ENCODE data around the gene NSFL1C.

The NSFL1C gene

DNA sequence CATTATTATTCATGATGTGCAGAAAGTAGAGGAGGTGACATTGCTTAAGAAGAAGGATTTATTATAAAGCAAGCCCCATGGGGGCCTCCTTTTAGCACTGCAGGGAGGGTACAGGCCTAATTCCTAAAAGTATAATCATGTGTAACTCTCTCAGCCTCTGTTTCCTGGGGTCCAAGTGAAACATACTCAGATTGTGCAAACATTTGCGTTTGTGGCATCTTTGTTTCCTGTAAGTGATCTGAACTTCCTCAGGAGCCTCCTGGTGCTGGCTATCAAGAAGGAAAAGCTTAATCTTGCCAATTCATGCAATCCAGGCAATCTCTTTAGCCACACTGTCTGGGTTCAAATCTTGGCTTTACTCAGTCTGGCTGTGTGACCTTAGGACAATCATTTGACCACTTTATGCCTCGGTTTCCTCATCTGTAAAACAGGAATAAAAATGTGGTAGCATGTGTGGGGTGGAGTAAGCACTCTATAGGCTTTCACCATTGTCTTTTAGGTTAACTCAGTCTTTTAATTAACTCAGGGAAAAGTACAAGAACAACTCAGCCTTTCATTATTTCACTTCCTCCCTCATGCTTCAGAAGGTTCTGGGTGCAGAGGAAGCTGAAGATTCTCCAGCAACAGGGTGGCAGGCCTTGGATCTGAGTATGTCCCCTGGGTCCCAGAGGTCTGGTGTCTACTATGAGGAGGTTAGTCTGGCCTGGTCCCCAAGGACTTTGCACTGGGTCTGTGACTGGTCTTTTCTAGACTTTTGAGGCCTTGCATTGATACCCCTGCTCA lies 25.4 kb upstream of the NSFL1C start:
- no peaks in the 10 kb centered on the region for H3K9me3 Mint-ChIP-seq
- H3K36me3 Mint-ChIP-seq = no peaks in the 10 kb centered on the region
- ATAC-seq = no peak
- no peak for DNase-seq (ENCODE audit: low spot score in 2 of 2)
- H3K4me1 Mint-ChIP-seq = no peaks in the 10 kb centered on the region
- no peak overlapping the region for H3K4me3 Mint-ChIP-seq
- no peak overlapping the region for H3K27ac Mint-ChIP-seq

DNA sequence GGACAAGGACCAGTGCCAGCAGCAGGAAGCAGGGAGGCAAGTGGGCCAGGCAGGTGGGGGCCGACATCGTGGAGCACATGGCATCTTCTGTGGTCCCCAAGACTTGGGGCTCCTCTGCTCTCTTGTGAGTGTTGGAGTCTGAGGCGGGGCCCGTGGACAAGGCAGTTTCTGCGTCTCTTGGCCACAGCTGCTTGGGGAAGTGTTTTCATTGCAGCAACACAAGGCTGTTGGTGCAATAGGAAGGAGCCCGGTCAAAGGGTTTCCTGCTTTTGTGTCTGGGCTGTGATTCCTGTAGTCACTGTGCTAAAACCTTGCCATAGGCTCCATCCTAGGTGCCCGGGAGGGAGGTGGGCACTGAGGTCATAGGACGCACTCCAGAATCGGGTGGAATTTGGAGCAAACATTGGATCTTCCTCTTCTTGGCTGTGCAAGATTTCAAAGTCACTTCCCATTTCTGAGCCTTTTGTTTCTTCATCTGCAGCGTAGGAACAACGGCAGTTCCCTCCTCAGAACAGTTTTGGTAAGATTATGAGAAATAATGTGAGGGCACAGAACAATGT lies 24.7 kb upstream of the NSFL1C start, which contains the start of gene SIRPB2:
Gene SIRPB2 (minus strand): TSS at position 140 of the 560 bp plus-strand sequence. CDS start 61 bp downstream, at position 79.
- Mint-ChIP-seq H3K36me3 (no peaks in the 10 kb centered on the region), H3K4me3 (no peak within 1 kb of the TSS), H3K4me1 (no peaks in the 10 kb centered on the region), H3K27ac (no peak within 1 kb of the TSS), H3K9me3 (no peaks in the 10 kb centered on the region)
- ATAC-seq (no peak), DNase-seq (ENCODE audit: low spot score in 2 of 2) (no peak)

DNA sequence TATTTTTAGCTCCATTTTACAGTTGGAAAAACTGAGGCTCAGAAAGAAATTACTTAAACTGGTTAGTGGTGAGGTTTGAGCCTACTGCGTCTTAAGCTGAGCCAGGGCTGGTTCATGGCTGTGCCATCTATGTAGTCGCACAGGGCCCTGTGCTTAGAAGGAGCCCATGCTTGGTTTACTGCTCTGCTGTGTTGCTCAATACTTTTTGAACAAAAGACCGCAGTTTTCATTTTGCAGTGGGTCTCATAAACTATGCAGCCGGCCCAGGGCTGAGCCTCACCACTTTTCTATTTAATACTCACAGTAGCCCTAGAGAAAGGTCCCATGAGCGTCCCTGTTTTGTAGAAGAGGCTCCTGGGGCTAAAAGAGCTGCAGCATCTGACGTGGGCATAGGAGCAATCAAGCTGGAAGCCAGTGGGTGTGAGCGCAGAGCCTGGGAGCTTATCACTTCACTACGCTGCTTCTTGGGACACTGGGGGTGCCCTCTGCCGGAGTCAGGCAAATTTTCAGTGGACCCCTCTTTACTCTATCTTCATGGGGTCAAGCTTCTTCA lies 24.1 kb upstream of the NSFL1C start:
- DNase-seq (ENCODE audit: low spot score in 2 of 2) = no peak
- Mint-ChIP-seq H3K36me3 (no peaks in the 10 kb centered on the region), H3K4me1 (no peaks in the 10 kb centered on the region), H3K27ac (no peak overlapping the region), H3K4me3 (no peak overlapping the region), H3K9me3 (no peaks in the 10 kb centered on the region)
- no peak for ATAC-seq

DNA sequence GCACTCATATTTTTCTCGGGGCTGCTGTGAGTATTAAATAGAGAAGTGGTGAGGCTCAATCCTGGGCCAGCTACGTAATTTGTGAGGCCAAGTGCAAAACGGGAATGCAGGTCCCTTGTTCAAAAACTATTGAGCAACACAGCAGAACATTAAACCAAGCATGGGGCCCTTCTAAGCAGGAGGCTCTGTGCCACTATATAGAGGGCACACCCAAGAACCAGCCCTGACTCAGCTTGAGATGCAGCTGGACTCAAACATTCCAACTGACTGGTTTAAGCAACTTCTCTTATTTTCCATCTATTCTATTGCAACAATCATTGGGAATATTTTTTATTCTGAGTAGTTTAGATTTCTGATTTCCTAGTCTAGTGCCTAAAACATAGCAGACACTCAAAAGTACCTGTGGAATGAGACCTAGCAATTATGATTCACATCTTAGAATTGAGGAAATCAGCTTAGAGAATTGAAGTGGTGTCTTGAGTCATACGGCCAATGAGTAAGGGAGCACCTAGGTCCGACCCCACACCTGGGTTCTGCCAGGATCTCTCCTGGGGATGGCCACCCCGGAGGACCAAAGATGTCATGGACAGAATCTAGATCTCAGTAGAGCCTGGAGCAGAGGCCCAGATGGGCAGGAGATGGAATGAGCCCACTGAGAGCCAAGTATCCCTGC lies 23.3 kb upstream of the NSFL1C start:
- ATAC-seq (no peak), DNase-seq (ENCODE audit: low spot score in 2 of 2) (no peak)
- no peaks in the 10 kb centered on the region for H3K9me3 Mint-ChIP-seq
- no peak overlapping the region for H3K4me3 Mint-ChIP-seq
- no peaks in the 10 kb centered on the region for H3K4me1 Mint-ChIP-seq
- H3K27ac Mint-ChIP-seq = no peak overlapping the region
- no peaks in the 10 kb centered on the region for H3K36me3 Mint-ChIP-seq

DNA sequence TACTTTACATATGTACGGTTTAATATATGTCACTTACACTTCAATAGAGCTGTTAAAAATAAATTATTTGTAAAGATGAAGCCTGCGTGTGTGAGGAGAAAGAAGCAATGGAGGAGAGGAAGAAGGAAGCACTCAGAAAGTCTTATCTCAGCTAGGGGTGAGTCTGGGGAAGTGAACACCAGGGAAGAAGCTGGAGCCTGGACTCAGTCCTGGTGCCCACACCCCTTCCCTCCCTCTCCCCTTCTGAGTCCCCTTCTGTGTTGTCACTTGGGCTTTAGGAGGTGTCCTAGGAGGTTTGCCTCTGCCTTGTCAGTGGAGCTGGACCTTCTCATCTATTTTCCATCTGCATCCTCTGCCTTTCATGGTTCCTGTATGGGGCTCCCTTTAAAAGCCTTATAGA lies 22.7 kb upstream of the NSFL1C start:
- Mint-ChIP-seq H3K9me3 (no peaks in the 10 kb centered on the region), H3K27ac (no peak overlapping the region), H3K4me3 (no peak overlapping the region), H3K4me1 (no peaks in the 10 kb centered on the region), H3K36me3 (no peaks in the 10 kb centered on the region)
- DNase-seq (ENCODE audit: low spot score in 2 of 2) (no peak), ATAC-seq (no peak)

DNA sequence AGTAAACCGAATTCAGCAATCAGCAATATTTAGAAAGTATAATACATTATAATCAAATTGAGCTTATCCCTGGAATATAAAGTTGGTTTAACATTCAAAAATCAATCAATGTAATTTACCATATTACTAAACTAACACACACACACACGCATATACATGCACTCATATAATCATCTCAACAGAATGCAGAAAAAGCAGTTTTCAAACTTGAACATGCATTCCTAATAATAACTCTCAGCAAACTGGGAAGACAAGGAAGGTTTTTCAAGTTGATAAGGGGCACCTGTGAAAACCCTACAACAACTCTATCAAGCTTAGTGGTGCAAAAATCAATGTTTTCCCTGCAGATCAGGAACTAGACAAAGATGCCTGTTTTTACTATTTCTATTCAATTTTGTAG lies 19.9 kb upstream of the NSFL1C start:
- H3K9me3 Mint-ChIP-seq = no peaks in the 10 kb centered on the region
- no peak overlapping the region for H3K27ac Mint-ChIP-seq
- ATAC-seq (no peak), DNase-seq (ENCODE audit: low spot score in 2 of 2) (no peak)
- no peaks in the 10 kb centered on the region for H3K36me3 Mint-ChIP-seq
- no peak overlapping the region for H3K4me3 Mint-ChIP-seq
- H3K4me1 Mint-ChIP-seq = no peaks in the 10 kb centered on the region

DNA sequence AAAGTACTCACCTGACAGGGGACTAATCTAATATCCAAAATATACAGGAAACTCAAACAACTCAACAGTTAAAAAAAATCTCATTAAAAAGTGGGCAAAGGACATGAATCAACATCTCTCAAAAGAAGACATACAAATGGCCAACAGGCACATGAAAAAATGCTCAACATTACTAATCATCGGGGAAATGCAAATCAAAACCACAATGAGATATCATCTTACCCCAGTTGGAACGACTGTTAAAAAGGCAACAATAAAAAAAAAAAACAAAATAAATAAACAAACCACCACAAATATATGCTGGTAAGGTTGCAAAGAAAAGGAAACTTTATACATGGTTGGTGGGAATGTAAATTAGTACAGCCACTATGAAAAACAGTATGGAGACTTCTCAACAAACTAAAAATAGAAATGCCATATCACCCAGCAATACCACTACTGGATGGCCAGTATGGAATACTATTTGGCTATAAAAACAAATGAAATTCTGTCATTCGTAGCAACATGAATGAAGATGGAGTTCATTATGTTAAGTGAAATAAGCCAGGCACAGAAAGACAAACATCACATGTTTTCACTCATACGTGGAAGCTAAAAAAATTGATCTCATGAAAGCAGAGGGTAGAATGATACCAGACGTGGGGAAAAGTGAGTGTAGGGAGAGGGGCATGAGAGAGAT lies 17.9 kb upstream of the NSFL1C start:
- H3K27ac Mint-ChIP-seq = no peak overlapping the region
- no peaks in the 10 kb centered on the region for H3K9me3 Mint-ChIP-seq
- no peaks in the 10 kb centered on the region for H3K4me1 Mint-ChIP-seq
- ATAC-seq = no peak
- H3K4me3 Mint-ChIP-seq = no peak overlapping the region
- H3K36me3 Mint-ChIP-seq = no peaks in the 10 kb centered on the region
- no peak for DNase-seq (ENCODE audit: low spot score in 2 of 2)

DNA sequence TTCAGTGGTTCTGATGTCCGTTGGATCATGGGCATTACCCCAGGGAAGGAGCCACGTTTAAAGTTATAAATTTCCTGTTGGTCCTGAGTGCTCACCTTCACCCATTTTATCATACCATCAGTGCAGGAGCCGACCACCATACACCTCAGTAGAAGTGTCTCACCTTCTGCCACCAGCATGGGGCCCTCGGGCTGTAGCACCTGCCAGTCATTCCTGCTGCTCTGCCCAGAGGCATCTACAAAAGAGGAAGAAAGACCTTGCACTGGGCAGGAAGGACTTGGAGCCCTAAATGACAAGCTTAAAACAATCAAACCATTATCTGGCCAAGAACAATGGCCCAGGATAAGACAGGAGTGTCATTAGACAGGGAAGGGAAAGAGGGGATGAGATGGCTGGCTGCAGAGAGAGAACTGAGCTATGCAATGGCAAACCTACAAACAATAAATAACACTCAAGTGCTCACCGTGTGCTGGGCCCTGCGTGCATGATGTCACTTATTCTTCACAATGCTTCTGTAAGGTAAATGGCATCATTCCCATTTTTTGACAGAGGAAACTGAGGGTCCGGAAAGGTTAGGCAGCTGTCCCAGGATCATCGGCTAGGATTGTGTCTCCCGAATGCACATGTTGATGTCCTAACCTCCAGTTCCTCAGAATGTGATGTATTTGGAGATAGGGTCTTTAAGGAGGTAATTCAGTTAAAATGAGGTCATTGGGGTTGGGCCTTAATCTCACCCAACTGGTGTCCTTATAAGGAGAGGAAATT lies 13.4 kb upstream of the NSFL1C start:
- ATAC-seq (no peak), DNase-seq (ENCODE audit: low spot score in 2 of 2) (no peak)
- no peak overlapping the region for H3K4me3 Mint-ChIP-seq
- H3K27ac Mint-ChIP-seq = no peak overlapping the region
- H3K4me1 Mint-ChIP-seq = no peaks in the 10 kb centered on the region
- H3K36me3 Mint-ChIP-seq = no peaks in the 10 kb centered on the region
- no peaks in the 10 kb centered on the region for H3K9me3 Mint-ChIP-seq

DNA sequence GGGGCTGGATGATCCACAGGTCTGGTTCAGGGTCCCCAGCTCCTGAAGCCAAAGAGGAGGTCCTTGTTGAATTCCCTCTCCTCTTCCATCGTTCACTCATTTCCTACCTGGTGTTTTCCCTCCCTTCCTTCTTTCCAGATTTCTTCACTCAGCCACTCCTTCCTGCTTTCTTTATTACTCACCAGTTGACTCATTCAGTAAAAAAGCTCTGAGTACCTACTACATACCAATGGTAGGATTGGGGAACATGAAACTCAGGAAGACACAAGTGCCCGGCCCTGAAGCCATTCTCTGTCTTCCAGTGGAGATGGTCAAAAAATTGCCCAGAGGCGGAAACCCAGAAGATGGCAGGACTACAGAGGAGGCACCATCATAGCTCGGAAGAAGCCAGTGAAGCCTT lies 11.9 kb upstream of the NSFL1C start:
- Mint-ChIP-seq H3K4me1 (no peaks in the 10 kb centered on the region), H3K9me3 (no peaks in the 10 kb centered on the region), H3K4me3 (no peak overlapping the region), H3K36me3 (no peaks in the 10 kb centered on the region), H3K27ac (no peak overlapping the region)
- ATAC-seq (no peak), DNase-seq (ENCODE audit: low spot score in 2 of 2) (no peak)

DNA sequence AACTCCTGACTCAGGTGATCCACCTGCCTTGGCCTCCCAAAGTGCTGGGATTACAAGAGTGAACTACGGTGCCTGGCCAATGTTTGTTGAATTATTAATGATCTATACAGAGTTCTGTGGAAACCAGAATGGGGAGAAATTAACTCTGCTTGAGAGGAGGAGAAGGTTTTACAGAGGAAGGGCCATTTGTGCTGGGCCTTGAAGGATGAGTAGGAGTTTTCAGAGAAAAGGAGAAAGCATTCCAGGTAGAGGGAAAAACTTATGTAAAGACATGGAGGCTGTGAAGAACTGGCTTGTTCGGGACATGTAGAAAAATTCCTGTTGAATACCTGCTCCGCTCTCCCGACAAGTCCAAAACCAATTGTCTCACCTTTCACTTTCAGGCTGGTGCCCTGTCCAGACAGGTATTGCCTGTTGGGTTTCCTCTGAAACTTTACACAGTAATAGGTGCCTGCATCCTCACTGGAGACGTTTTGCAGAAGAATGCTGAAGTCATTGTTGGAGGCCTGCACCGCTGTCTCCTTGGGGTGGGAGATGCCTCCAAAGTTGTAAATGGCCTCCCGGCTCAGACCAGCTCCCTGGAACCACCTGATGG lies 11.3 kb upstream of the NSFL1C start:
- no peaks in the 10 kb centered on the region for H3K9me3 Mint-ChIP-seq
- DNase-seq (ENCODE audit: low spot score in 2 of 2) = peak in 1 of 2 donors; percentile 23
- no peaks in the 10 kb centered on the region for H3K4me1 Mint-ChIP-seq
- no peaks in the 10 kb centered on the region for H3K36me3 Mint-ChIP-seq
- H3K4me3 Mint-ChIP-seq = no peak overlapping the region
- H3K27ac Mint-ChIP-seq = no peak overlapping the region
- ATAC-seq = no peak

DNA sequence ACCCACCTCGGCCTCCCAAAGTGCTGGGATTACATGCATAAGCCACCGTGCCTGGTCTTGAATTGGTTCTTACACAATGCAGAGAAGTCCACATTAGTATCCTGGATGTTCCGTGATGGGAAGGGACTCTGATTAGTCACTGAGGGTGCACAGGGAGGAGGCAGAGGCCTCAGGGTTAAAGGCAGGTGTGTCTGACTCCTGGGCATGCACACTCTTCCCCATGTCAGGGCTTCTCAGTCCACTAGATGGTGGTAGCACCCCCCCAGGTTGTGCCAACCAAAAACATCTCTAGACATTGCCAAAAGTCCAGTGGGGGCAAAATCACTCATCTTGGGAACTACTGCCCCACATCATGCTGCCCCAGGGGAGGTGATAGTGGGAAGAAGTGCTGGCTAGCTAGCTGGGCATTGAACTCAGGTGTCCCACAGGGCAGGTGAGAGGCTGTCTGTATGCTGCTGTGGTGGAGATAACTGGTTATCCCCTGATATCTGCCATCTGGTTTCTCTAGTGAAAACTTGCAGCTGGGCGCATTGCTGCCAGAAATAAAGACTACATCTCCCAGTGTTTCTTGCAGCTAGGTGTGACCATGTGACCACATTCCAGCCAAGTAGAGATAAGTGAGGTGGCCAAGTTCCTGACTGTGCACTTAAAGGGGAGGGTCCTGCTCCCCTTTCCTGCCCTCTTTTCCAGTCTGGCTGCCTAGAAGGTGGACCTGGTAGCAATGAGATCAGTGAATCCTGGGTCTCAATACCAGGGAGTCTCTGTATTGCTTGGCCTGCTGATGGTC lies 8.4 kb upstream of the NSFL1C start:
- Mint-ChIP-seq H3K27ac (no peak overlapping the region), H3K36me3 (no peaks in the 10 kb centered on the region), H3K4me3 (no peak overlapping the region), H3K4me1 (no peaks in the 10 kb centered on the region), H3K9me3 (no peaks in the 10 kb centered on the region)
- peak in 1 of 2 donors; percentile 44 for DNase-seq (ENCODE audit: low spot score in 2 of 2)
- ATAC-seq = no peak

DNA sequence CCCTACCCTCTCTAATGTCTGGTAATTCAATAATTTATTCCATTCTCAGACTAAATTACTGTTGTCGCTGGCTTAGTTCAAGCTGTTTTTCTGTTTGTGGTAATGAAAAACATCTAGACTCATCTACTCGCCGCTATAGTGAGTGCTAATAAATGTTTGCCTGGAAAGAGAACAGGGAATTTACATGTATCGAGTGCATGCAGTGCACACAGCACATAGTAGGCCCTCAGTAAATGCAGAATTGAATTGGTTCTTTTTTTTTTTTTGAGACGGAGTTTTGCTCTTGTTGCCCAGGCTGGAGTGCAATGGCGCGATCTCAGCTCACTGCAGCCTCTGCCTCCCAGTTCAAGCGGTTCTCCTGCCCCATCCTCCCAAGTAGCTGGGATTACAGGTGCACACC lies 7.7 kb upstream of the NSFL1C start:
- DNase-seq (ENCODE audit: low spot score in 2 of 2) (no peak), ATAC-seq (no peak)
- Mint-ChIP-seq H3K4me1 (no peaks in the 10 kb centered on the region), H3K4me3 (no peak overlapping the region), H3K9me3 (no peaks in the 10 kb centered on the region), H3K27ac (no peak overlapping the region), H3K36me3 (no peaks in the 10 kb centered on the region)

DNA sequence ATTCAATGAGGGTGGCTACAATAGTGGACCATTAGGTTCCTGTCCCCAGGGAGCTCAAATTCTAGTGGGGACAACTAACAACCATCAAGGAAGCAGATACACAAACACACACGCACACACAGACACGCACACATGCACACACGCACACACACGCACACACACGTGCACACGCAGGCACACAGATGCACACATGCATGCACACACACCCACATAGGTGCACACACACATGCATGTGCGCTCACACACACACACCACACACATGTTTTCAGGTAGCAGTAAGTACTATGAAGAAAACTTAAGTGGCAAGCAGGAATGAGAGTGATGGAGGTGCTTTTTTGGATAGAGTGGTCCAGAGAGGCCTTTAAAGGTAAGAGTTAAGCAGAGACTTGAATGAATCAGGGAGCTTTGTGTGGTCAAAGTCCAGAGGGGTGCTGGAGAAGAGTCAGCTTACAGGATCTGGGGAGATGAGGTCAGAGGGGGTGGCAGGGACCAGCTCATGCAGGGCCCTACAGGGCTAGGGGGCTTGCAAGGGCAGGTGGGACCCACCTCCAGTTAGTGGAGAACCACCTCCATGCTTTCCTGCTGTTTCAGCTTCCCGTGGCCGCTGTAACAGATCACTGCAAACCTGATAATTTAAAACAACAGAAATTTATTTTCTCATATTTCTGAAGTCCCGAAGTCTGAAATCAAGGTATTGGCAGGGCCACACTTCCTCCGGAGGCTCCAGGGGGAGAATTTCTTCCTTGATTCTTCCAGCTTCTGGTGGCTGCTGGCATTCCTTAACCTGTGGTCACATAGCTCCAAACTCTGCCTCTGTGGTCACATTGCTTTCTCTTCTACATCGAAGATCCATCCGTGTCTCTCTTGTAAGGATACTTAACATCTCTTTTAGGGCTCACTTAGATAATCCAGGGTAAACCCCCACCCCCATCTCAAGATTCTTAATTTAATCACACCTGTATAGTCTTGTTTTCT lies 6.9 kb upstream of the NSFL1C start:
- H3K27ac Mint-ChIP-seq = no peak overlapping the region
- DNase-seq (ENCODE audit: low spot score in 2 of 2) (peak in 1 of 2 donors; percentile 30), ATAC-seq (no peak)

More for the DNA sequence above, 6.9 kb upstream of the NSFL1C start:
- Mint-ChIP-seq H3K4me3 (no peak overlapping the region), H3K9me3 (no peaks in the 10 kb centered on the region), H3K4me1 (no peaks in the 10 kb centered on the region), H3K36me3 (no peaks in the 10 kb centered on the region)
